NB4 (cell line): ENCODE measurements around the gene TRIM3.
"Not testable (repeated sequence)": the region's sequence is repeated elsewhere in the genome, so short reads cannot be mapped to it uniquely, and the experiment has no call there.

Experiments used
- DNase-seq: peaks from one replicate; pipeline ENCODE4 v3.0.0; 2010; ENCODE audit warnings: low read depth
- H3K4me3 ChIP-seq: one replicate; pipeline ENCODE4 v1.5.1; 2011; ENCODE audit warnings: mild to moderate bottlenecking, low read depth, low read length, moderate library complexity
- CTCF ChIP-seq: IDR thresholded peaks from one replicate; pipeline ENCODE4 v1.5.1; 2012; ENCODE audit warnings: low read depth, low read length
- MAX ChIP-seq: IDR thresholded peaks from 2 replicates; pipeline ENCODE4 v1.6.1; 2011; ENCODE audit warnings: low read depth, low read length
- MYC ChIP-seq: IDR thresholded peaks from 2 replicates; pipeline ENCODE4 v1.6.1; 2011; ENCODE audit warnings: low read depth, low read length
- POLR2A ChIP-seq: IDR thresholded peaks from 2 replicates; pipeline ENCODE4 v1.6.1; 2011; ENCODE audit warnings: mild to moderate bottlenecking; ENCODE audit not compliant: insufficient read length; ENCODE audit errors: extremely low read depth

The TRIM3 gene

GRCh38 chr11:6473451-6474412 is at the start of gene TRIM3:
Gene TRIM3, minus strand, starts transcription at chr11:6473941. Its CDS starts 8,246 bp downstream, at chr11:6465695.
- H3K4me3 ChIP-seq = peak within 1 kb of the TSS; percentile 51
- TF ChIP-seq POLR2A (peak; percentile 41), MYC (no peak)
- peak; percentile 75 for DNase-seq

- TF ChIP-seq MAX = no peak
- TF ChIP-seq POLR2A = no peak
- TF ChIP-seq MYC = no peak
- TF ChIP-seq CTCF = no peak
- no peak for DNase-seq
- H3K4me3 ChIP-seq = no peak overlapping the region
Measured at GRCh38 chr11:6523253-6523652, 49.5 kb upstream of the TRIM3 start.

- H3K4me3 ChIP-seq, DNase-seq: not testable (repeated sequence)
Measured at GRCh38 chr11:6521946-6522345, 48.2 kb upstream of the TRIM3 start.

- no peak overlapping the region for H3K4me3 ChIP-seq
- no peak for DNase-seq
- TF ChIP-seq CTCF (no peak), MAX (no peak), POLR2A (no peak), MYC (no peak)
Measured at GRCh38 chr11:6520265-6520664, 46.5 kb upstream of the TRIM3 start.

DNA sequence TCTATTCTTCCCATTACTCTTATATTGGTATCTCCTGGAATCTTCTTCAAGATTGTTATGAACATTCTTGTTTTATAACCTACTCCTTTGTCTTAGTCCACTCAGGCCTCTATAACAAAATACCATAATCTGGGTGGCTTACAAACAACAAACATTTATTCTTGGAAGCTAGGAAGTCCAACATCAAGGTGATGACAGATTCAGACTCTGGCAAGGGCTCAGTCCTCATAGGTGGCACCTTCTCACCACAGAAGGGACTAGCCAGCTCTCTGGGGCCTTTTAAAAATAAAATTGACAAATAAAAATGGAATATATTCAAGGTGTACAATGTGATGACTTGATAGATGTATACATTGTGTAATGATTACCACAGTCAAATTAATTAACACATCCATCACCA is 43.1 kb upstream of the TRIM3 start:
- TF ChIP-seq POLR2A (no peak), MAX (no peak), MYC (no peak), CTCF (no peak)
- no peak overlapping the region for H3K4me3 ChIP-seq
- no peak for DNase-seq

DNA sequence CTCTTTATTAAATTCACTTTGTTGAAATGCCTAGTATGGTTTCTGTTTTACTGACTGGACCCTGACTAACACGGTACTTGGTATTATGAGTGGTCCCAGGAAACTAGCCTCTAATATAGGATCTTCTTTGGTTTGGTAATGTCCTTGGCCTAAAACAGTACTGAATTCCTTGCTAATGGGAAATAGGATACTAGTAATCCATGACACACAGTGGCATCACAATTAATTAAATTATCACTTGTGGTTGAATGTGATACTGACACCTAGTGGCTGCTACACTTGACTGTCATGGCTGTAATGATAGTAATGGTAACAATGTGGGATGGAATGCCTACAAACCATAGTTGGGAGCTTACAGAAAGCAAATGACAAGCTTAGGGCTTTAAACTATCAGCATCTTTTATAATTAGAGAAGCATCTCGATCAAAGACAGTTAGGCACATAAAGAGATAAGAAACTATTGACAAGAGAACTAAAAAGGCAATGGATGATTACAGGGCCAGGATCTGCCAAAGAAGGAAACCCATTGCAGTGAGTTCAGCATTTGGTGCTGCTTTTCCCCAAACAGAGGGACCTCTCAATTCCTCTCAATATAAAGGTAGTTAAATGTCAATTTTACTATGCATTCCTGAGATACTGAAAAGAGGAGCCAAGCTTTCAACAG is 32.0 kb upstream of the TRIM3 start:
- no peak overlapping the region for H3K4me3 ChIP-seq
- DNase-seq = peak; percentile 57

More for the DNA sequence above, 32.0 kb upstream of the TRIM3 start:
- TF ChIP-seq MAX = no peak
- TF ChIP-seq POLR2A = no peak
- TF ChIP-seq CTCF = peak; percentile 63
- TF ChIP-seq MYC = no peak
